Naive thymus-derived CD4-positive, alpha-beta T cell (primary cell): Measurements from ENCODE around the gene CLSTN1. TPM values are rescaled to one million over a fixed set of nuclear protein-coding genes. Genes with fewer than 3 reads are reported as not detected.

Source experiments
- ATAC-seq: fragments of 150-1000 bp; cut with Tn5 transposase; 2 replicates; pipeline ENCODE4 v1.10.0; 2021; ENCODE audit warnings: mild to moderate bottlenecking, moderate library complexity
- CTCF ChIA-PET: fragments of 350-600 bp; sonication (Branson Sonifier 250); formaldehyde crosslinking; loops from one replicate; lab custom pipeline; 2021; ENCODE audit warnings: antibody characterized with exemption; lab: Charles Lee
- POLR2A ChIA-PET: fragments of 350-600 bp; sonication (Branson Sonifier 250); formaldehyde crosslinking; loops from one replicate; lab custom pipeline; 2021; ENCODE audit warnings: antibody characterized with exemption, inconsistent platforms; lab: Charles Lee
- DNase-seq, 9 donors: peaks; one replicate each; pipeline versions ENCODE4 v3.0.0 to v3.0.0-alpha.2; 2020 to 2022; ENCODE audit warnings: mixed read lengths in 1 of 9
- H3K27ac ChIP-seq: one replicate; pipeline ENCODE4 v1.7.0; 2013; ENCODE audit warnings: mild to moderate bottlenecking, low read depth, low read length, moderate library complexity
- H3K27me3 ChIP-seq, 2 donors: one replicate each; pipeline ENCODE4 v1.7.0; 2013; ENCODE audit warnings: low read length in 2 of 2, mild to moderate bottlenecking in 2 of 2, moderate library complexity in 2 of 2; ENCODE audit not compliant: control insufficient read depth in 2 of 2, insufficient read depth in 2 of 2
- H3K36me3 ChIP-seq, 3 experiments: 1 replicate in 2 of 3; 2 replicates in 1 of 3; pipeline ENCODE4 v1.7.0; 2013; ENCODE audit warnings: low read length in 3 of 3, mild to moderate bottlenecking in 3 of 3, moderate library complexity in 1 of 3; ENCODE audit not compliant: insufficient read depth in 3 of 3, control insufficient read depth in 2 of 3
- H3K4me1 ChIP-seq, 2 donors: one replicate each; pipeline ENCODE4 v1.7.0; 2013; ENCODE audit warnings: low read length in 2 of 2, mild to moderate bottlenecking in 2 of 2, moderate library complexity in 1 of 2; ENCODE audit not compliant: control insufficient read depth in 2 of 2, insufficient read depth in 2 of 2
- H3K4me3 ChIP-seq: 2 replicates; pipeline ENCODE4 v1.7.0; 2013; ENCODE audit warnings: mild to moderate bottlenecking, low read length
- H3K9me3 ChIP-seq, 3 experiments: 1 replicate in 2 of 3; 2 replicates in 1 of 3; pipeline ENCODE4 v1.7.0; 2013; ENCODE audit warnings: low read length in 3 of 3; ENCODE audit not compliant: control insufficient read depth in 2 of 3
- H3K27ac Mint-ChIP-seq, 9 donors: one replicate each; pipeline ENCODE4 v1.8.0; 2020 to 2022; ENCODE audit warnings: mixed read lengths in 9 of 9, mild to moderate bottlenecking in 8 of 9, moderate library complexity in 5 of 9, inconsistent platforms in 2 of 9
- H3K27me3 Mint-ChIP-seq, 5 donors: one replicate each; pipeline ENCODE4 v1.8.0; 2021 to 2022; ENCODE audit warnings: mixed read lengths in 5 of 5, mild to moderate bottlenecking in 1 of 5
- H3K36me3 Mint-ChIP-seq, 5 donors: one replicate each; pipeline ENCODE4 v1.8.0; 2020 to 2022; ENCODE audit warnings: mixed read lengths in 5 of 5, mild to moderate bottlenecking in 3 of 5, inconsistent platforms in 1 of 5
- H3K4me1 Mint-ChIP-seq, 7 donors: one replicate each; pipeline ENCODE4 v1.8.0; 2020 to 2022; ENCODE audit warnings: mixed read lengths in 7 of 7, mild to moderate bottlenecking in 3 of 7, inconsistent platforms in 1 of 7
- H3K4me3 Mint-ChIP-seq, 10 donors: one replicate each; pipeline ENCODE4 v1.8.0; 2020 to 2022; ENCODE audit warnings: mild to moderate bottlenecking in 10 of 10, mixed read lengths in 10 of 10, moderate library complexity in 6 of 10, inconsistent platforms in 2 of 10
- H3K9me3 Mint-ChIP-seq, 11 donors: one replicate each; pipeline ENCODE4 v1.8.0; 2020 to 2022; ENCODE audit warnings: mixed read lengths in 11 of 11, mild to moderate bottlenecking in 4 of 11, inconsistent platforms in 1 of 11, moderate library complexity in 1 of 11
- intact Hi-C, 2 donors: fragments of 100-400 bp; cut with micrococcal nuclease; formaldehyde crosslinking; loops; one replicate each; pipeline ENCODE4 v1.15.1; 2023
- polyA plus RNA-seq, 2 donors: library from polyadenylated mRNA; unstranded; fragments of 300-500 nt; fragmentation: Illumina TruSeq; gene quantifications; one replicate each; pipeline ENCODE4 v1.2.3, GENCODE V29; 2021
- total RNA-seq, 6 experiments: library from RNA in 5 of 6; stranded (reverse) in 5 of 6; gene quantifications; 1 replicate in 5 of 6; 2 replicates in 1 of 6; pipeline ENCODE4 v1.2.3 and lab custom pipeline; 2021 to 2026

The CLSTN1 gene
- total and polyA plus RNA-seq, 7 experiments from 2014 or later: 16.9 to 116 (median 78.3) TPM

DNA sequence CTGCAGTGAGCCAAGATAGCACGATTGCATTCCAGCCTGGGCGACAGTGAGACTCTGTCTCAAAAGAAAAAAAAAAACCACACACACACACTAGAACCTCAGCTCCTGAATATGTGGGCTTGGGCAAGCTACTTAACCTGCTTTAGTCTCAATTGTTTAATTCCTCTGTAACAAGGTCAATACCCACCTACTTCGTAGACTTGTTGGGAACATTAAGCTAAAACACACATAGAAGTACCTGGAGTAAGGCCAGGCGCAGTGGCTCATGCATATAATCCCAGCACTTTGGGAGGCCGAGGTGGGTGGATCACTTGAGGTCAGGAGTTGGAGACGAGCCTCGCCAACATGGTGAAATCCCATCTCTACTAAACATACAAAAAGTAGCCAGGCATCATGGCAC is 77.1 kb downstream of the CLSTN1 start:
- Mint-ChIP-seq H3K36me3 (peaks cover 4 to 57% (median 19%) of the 10 kb centered on the region in 5 donors), H3K4me1 (peaks cover 0 to 4% (median 0%) of the 10 kb centered on the region in 7 donors), H3K27me3 (no peaks in the 10 kb centered on the region), H3K27ac (peak overlapping the region in 2 of 9 donors; percentile 12 to 31), H3K4me3 (no peak overlapping the region), H3K9me3 (peaks cover 0 to 2% (median 0%) of the 10 kb centered on the region in 11 donors)
- POLR2A ChIA-PET: interaction anchor here (1.2 to 1.4 kb wide), 2 partner anchors 11 to 29 kb away, joined by 3 to 4 read pairs; no protein-coding TSS in a partner anchor
- no peaks in the 10 kb centered on the region for H3K4me1 ChIP-seq
- intact Hi-C loops: no loop called here
- peaks cover 0 to 67% (median 15%) of the 10 kb centered on the region in 3 experiments for H3K36me3 ChIP-seq
- H3K27ac ChIP-seq: no peak overlapping the region
- ATAC-seq (no peak), DNase-seq (no peak)
- H3K4me3 ChIP-seq: no peak overlapping the region
- no peaks in the 10 kb centered on the region for H3K9me3 ChIP-seq
- CTCF ChIA-PET: interaction anchor here (1.2 kb wide), 1 partner anchor 22 kb away, joined by 3 read pairs; no protein-coding TSS in a partner anchor
- no peaks in the 10 kb centered on the region for H3K27me3 ChIP-seq

DNA sequence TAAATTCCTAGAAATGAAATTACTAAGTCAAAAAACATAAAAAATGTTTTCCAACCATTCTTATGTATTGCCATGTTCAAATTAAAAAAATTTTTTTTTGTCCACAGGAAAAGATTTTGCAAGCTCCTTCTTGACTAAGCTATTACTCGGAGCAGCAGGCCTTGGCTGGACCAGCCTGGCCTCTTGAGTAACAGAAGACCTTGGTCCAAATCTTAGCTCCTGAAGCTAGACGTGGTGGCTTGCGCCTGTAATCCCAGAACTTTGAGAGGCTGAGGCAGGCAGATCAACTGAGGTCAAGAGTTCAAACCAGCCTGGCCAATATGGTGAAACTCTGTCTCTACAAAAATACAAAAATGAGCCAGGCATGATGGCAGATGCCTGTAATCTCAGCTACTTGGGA is 77.6 kb downstream of the CLSTN1 start:
- H3K36me3 ChIP-seq: peaks cover 0 to 67% (median 14%) of the 10 kb centered on the region in 3 experiments
- no peaks in the 10 kb centered on the region for H3K9me3 ChIP-seq
- peak overlapping the region in 2 of 9 donors; percentile 12 to 38 for H3K27ac Mint-ChIP-seq
- DNase-seq (no peak), ATAC-seq (no peak)
- H3K4me3 ChIP-seq: no peak overlapping the region
- no peaks in the 10 kb centered on the region for H3K4me1 ChIP-seq
- peaks cover 0 to 57% (median 21%) of the 10 kb centered on the region in 5 donors for H3K36me3 Mint-ChIP-seq
- intact Hi-C loops: no loop called here
- no peaks in the 10 kb centered on the region for H3K27me3 ChIP-seq
- H3K9me3 Mint-ChIP-seq: peaks cover 0 to 2% (median 0%) of the 10 kb centered on the region in 11 donors
- POLR2A ChIA-PET: interaction anchor here (1.2 to 1.4 kb wide), 2 partner anchors 11 to 29 kb away, joined by 3 to 4 read pairs; no protein-coding TSS in a partner anchor
- peaks cover 0 to 4% (median 0%) of the 10 kb centered on the region in 7 donors for H3K4me1 Mint-ChIP-seq
- CTCF ChIA-PET: interaction anchor here (1.2 to 1.3 kb wide), 2 partner anchors 16 to 22 kb away, joined by 3 to 4 read pairs; no protein-coding TSS in a partner anchor
- no peak overlapping the region for H3K4me3 Mint-ChIP-seq
- no peaks in the 10 kb centered on the region for H3K27me3 Mint-ChIP-seq
- no peak overlapping the region for H3K27ac ChIP-seq

DNA sequence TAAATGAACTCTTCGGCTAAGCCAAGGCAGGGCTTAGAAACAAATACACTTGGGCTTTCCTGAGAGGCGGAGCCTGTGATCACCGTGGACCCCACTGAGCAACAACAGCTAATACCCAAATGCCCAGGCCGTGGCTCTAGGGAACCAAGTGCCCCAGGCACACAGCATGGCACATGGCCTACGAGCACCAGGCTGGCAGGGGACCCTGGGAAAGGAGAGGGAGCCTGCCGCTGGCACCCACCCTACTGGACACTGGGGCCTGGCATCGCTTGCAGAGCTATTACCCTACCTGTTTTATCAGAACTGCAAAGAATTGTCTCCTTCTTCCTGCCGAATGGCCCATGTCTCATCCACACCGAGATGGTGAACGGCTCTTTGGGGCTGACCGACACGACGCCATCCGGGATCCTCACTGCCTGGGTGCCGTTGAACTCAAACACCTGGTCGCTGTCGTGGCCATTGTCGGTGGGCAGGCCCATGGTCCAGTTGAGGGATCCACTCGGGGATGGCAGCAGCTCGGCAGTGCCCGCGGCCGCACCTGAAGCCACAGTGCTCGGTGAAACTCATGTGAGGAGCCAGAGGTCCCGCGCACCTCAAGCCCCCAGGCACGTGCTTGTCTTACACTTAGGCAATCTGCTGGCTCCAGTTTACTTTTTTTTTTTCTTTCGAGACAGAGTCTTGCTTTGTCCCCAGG is 79.5 kb downstream of the CLSTN1 start:
- Histone ChIP-seq H3K4me3 (no peak overlapping the region), H3K36me3 (peaks cover 12 to 73% (median 17%) of the 10 kb centered on the region in 3 experiments), H3K27me3 (no peaks in the 10 kb centered on the region), H3K4me1 (no peaks in the 10 kb centered on the region), H3K27ac (no peak overlapping the region), H3K9me3 (no peaks in the 10 kb centered on the region)
- peak overlapping the region in 1 of 9 donors; percentile 43 for H3K27ac Mint-ChIP-seq
- intact Hi-C loops: no loop called here
- no peaks in the 10 kb centered on the region for H3K27me3 Mint-ChIP-seq
- peaks cover 0 to 4% (median 0%) of the 10 kb centered on the region in 11 donors for H3K9me3 Mint-ChIP-seq
- H3K4me1 Mint-ChIP-seq: peaks cover 0 to 4% (median 0%) of the 10 kb centered on the region in 7 donors
- ChIA-PET CTCF (interaction anchor here (1.2 kb wide), 1 partner anchor 17 kb away, joined by 3 read pairs; no protein-coding TSS in a partner anchor), POLR2A (interaction anchor here (0.7 to 1.1 kb wide), 3 partner anchors 15 to 269 kb away, joined by 3 to 5 read pairs (median 3); partner anchors contain the start of gene NMNAT1)
- peaks cover 0 to 57% (median 17%) of the 10 kb centered on the region in 5 donors for H3K36me3 Mint-ChIP-seq
- H3K4me3 Mint-ChIP-seq: no peak overlapping the region
- ATAC-seq: no peak
- no peak for DNase-seq

- no peak for DNase-seq
- no peaks in the 10 kb centered on the region for H3K27me3 Mint-ChIP-seq
- POLR2A ChIA-PET: interaction anchor here (0.9 to 3.8 kb wide), 4 partner anchors 17 to 112 kb away, joined by 3 to 16 read pairs (median 7); no protein-coding TSS in a partner anchor
- CTCF ChIA-PET: no interaction called here
- H3K36me3 Mint-ChIP-seq: peaks cover 5 to 54% (median 34%) of the 10 kb centered on the region in 5 donors
- peak overlapping the region in 5 of 10 donors; percentile 21 to 66 (median 36) for H3K4me3 Mint-ChIP-seq
- ATAC-seq: no peak
- Histone ChIP-seq H3K27me3 (no peaks in the 10 kb centered on the region), H3K4me1 (peaks cover 0 to 20% of the 10 kb centered on the region in 2 donors), H3K27ac (no peak overlapping the region), H3K9me3 (no peaks in the 10 kb centered on the region), H3K36me3 (peaks cover 25 to 83% (median 37%) of the 10 kb centered on the region in 3 experiments), H3K4me3 (no peak overlapping the region)
- H3K4me1 Mint-ChIP-seq: peaks cover 9 to 47% (median 31%) of the 10 kb centered on the region in 7 donors
- intact Hi-C loops: no loop called here
- peak overlapping the region in 8 of 9 donors; percentile 52 to 91 (median 77) for H3K27ac Mint-ChIP-seq
- peaks cover 0 to 20% (median 0%) of the 10 kb centered on the region in 11 donors for H3K9me3 Mint-ChIP-seq
Measured at GRCh38 chr1:9737671-9738070, 86.1 kb downstream of the CLSTN1 start.

GRCh38 chr1:9737057-9737456 is 86.7 kb downstream of the CLSTN1 start:
- H3K4me3 ChIP-seq: no peak overlapping the region
- H3K9me3 Mint-ChIP-seq: peaks cover 0 to 24% (median 0%) of the 10 kb centered on the region in 11 donors
- no peaks in the 10 kb centered on the region for H3K27me3 ChIP-seq
- H3K4me1 ChIP-seq: peaks cover 0 to 20% of the 10 kb centered on the region in 2 donors
- H3K27ac Mint-ChIP-seq: peak overlapping the region; percentile 4 to 91 (median 72)
- ChIA-PET POLR2A (interaction anchor here (0.9 to 3.8 kb wide), 3 partner anchors 16 to 108 kb away, joined by 3 to 16 read pairs (median 11); no protein-coding TSS in a partner anchor), CTCF (no interaction called here)
- intact Hi-C loops: no loop called here
- no peak for DNase-seq
- no peaks in the 10 kb centered on the region for H3K27me3 Mint-ChIP-seq
- no peaks in the 10 kb centered on the region for H3K9me3 ChIP-seq
- H3K27ac ChIP-seq: no peak overlapping the region
- peaks cover 12 to 52% (median 34%) of the 10 kb centered on the region in 7 donors for H3K4me1 Mint-ChIP-seq
- no peak for ATAC-seq
- peak overlapping the region in 6 of 10 donors; percentile 12 to 52 (median 19) for H3K4me3 Mint-ChIP-seq
- H3K36me3 Mint-ChIP-seq: peaks cover 5 to 55% (median 38%) of the 10 kb centered on the region in 5 donors
- peaks cover 25 to 84% (median 37%) of the 10 kb centered on the region in 3 experiments for H3K36me3 ChIP-seq

GRCh38 chr1:9736241-9736640 is 87.5 kb downstream of the CLSTN1 start:
- peaks cover 0 to 20% of the 10 kb centered on the region in 2 donors for H3K4me1 ChIP-seq
- DNase-seq (no peak), ATAC-seq (no peak)
- no peaks in the 10 kb centered on the region for H3K27me3 ChIP-seq
- Mint-ChIP-seq H3K4me3 (peak overlapping the region in 2 of 10 donors; percentile 19 to 50), H3K27ac (peak overlapping the region in 5 of 9 donors; percentile 9 to 77 (median 52)), H3K36me3 (peaks cover 5 to 56% (median 42%) of the 10 kb centered on the region in 5 donors), H3K27me3 (no peaks in the 10 kb centered on the region), H3K9me3 (peaks cover 0 to 26% (median 0%) of the 10 kb centered on the region in 11 donors), H3K4me1 (peaks cover 13 to 60% (median 42%) of the 10 kb centered on the region in 7 donors)
- ChIA-PET CTCF (no interaction called here), POLR2A (interaction anchor here (1.0 to 3.8 kb wide), 3 partner anchors 10 to 20 kb away, joined by 3 to 16 read pairs (median 11); no protein-coding TSS in a partner anchor)
- no peak overlapping the region for H3K4me3 ChIP-seq
- H3K36me3 ChIP-seq: peaks cover 25 to 84% (median 36%) of the 10 kb centered on the region in 3 experiments
- no peaks in the 10 kb centered on the region for H3K9me3 ChIP-seq
- peak overlapping the region; percentile 15 for H3K27ac ChIP-seq
- intact Hi-C loops: no loop called here
